Stimulated activated memory B cell treated with anti-CD40 and anti-IgM and Interleukin-4, amounts not matched to agents 10 μg/mL and 1 μg/mL and 100 μg/mL, for 72 hours (primary cell): ENCODE measurements around the gene CSRP1.
"Not testable (repeated sequence)": the region's sequence is repeated elsewhere in the genome, so short reads cannot be mapped to it uniquely, and the experiment has no call there.

ENCODE experiments used
- ATAC-seq: fragments of 150-1000 bp; cut with Tn5 transposase; 2 replicates; pipeline ENCODE4 v1.10.0; 2021
- H3K27ac Mint-ChIP-seq: one replicate; pipeline ENCODE4 v1.8.0; 2022; ENCODE audit warnings: mild to moderate bottlenecking, mixed read lengths
- H3K27me3 Mint-ChIP-seq: one replicate; pipeline ENCODE4 v1.8.0; 2022; ENCODE audit warnings: mixed read lengths
- H3K36me3 Mint-ChIP-seq: one replicate; pipeline ENCODE4 v1.8.0; 2022; ENCODE audit warnings: mixed read lengths
- H3K4me1 Mint-ChIP-seq: one replicate; pipeline ENCODE4 v1.8.0; 2022; ENCODE audit warnings: mixed read lengths
- H3K4me3 Mint-ChIP-seq: one replicate; pipeline ENCODE4 v1.8.0; 2022; ENCODE audit warnings: mild to moderate bottlenecking, moderate library complexity, mixed read lengths
- H3K9me3 Mint-ChIP-seq: one replicate; pipeline ENCODE4 v1.8.0; 2022; ENCODE audit warnings: mixed read lengths

The CSRP1 gene

GRCh38 chr1:201528631-201529252, 21.8 kb upstream of the CSRP1 start:
- Mint-ChIP-seq H3K27ac (no peak overlapping the region), H3K4me1 (peaks cover 12% of the 10 kb centered on the region), H3K27me3 (no peaks in the 10 kb centered on the region), H3K4me3 (no peak overlapping the region), H3K36me3 (peaks cover 70% of the 10 kb centered on the region), H3K9me3 (no peaks in the 10 kb centered on the region)
- no peak for ATAC-seq

DNA sequence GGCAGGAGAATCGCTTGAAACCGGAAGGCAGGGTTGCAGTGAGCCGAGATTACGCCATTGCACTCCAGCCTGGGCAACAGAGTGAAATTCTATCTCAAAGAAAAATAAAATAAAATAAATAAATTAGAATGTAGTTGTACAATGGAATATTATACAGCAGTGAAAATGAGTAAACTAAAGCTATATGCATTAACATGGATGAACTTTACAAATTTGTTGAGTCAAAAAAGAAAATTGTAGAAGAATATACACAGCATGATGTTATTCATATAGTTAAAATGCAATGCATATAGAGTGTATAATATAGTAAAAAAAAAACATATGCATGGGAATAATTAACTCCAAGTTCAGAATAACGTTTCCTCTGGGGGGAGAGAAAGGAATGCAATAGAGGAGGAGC, 21.0 kb upstream of the CSRP1 start:
- Mint-ChIP-seq H3K9me3 (no peaks in the 10 kb centered on the region), H3K27ac (no peak overlapping the region), H3K36me3 (peaks cover 67% of the 10 kb centered on the region), H3K4me3 (no peak overlapping the region), H3K27me3 (no peaks in the 10 kb centered on the region), H3K4me1 (peaks cover 12% of the 10 kb centered on the region)
- no peak for ATAC-seq

- H3K27me3 Mint-ChIP-seq = no peaks in the 10 kb centered on the region
- no peak for ATAC-seq
- no peaks in the 10 kb centered on the region for H3K9me3 Mint-ChIP-seq
- peaks cover 7% of the 10 kb centered on the region for H3K4me1 Mint-ChIP-seq
- H3K4me3 Mint-ChIP-seq = no peak overlapping the region
- no peak overlapping the region for H3K27ac Mint-ChIP-seq
- H3K36me3 Mint-ChIP-seq = peaks cover 70% of the 10 kb centered on the region
Observed at GRCh38 chr1:201525193-201525778, 18.4 kb upstream of the CSRP1 start.

- H3K27me3 Mint-ChIP-seq, H3K27ac Mint-ChIP-seq, H3K9me3 Mint-ChIP-seq, ATAC-seq, H3K4me3 Mint-ChIP-seq, H3K4me1 Mint-ChIP-seq: not testable (repeated sequence)
- H3K36me3 Mint-ChIP-seq = peaks cover 45% of the 10 kb centered on the region
Observed at GRCh38 chr1:201520046-201520575, 13.2 kb upstream of the CSRP1 start.

DNA sequence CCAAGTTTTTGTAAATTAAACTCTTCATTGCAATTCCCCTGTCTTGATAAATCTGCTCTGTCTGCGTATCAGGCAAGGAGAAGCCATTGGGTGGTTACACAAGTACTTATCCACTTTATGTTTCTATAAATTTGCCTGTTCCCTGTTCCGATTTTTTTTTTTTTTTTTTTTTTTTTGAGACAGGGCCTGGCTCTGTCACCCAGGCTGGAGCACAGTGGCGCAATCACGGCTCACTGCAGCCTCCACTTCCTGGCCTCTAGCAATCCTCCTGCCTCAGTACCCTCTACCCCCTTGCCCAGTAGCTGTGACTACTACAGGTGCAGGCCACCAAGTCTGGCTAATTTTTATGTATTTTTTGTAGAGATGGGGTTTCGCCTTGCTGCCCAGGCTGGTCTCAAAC, 11.1 kb upstream of the CSRP1 start:
- Mint-ChIP-seq H3K36me3 (peaks cover 42% of the 10 kb centered on the region), H3K9me3 (no peaks in the 10 kb centered on the region), H3K4me3 (no peak overlapping the region), H3K4me1 (no peaks in the 10 kb centered on the region), H3K27ac (no peak overlapping the region), H3K27me3 (no peaks in the 10 kb centered on the region)
- no peak for ATAC-seq

- ATAC-seq = no peak
- no peak overlapping the region for H3K4me3 Mint-ChIP-seq
- H3K27ac Mint-ChIP-seq = no peak overlapping the region
- no peaks in the 10 kb centered on the region for H3K27me3 Mint-ChIP-seq
- H3K4me1 Mint-ChIP-seq = peaks cover 3% of the 10 kb centered on the region
- H3K9me3 Mint-ChIP-seq = no peaks in the 10 kb centered on the region
- H3K36me3 Mint-ChIP-seq = peaks cover 39% of the 10 kb centered on the region
Observed at GRCh38 chr1:201517631-201518030, 10.7 kb upstream of the CSRP1 start.

DNA sequence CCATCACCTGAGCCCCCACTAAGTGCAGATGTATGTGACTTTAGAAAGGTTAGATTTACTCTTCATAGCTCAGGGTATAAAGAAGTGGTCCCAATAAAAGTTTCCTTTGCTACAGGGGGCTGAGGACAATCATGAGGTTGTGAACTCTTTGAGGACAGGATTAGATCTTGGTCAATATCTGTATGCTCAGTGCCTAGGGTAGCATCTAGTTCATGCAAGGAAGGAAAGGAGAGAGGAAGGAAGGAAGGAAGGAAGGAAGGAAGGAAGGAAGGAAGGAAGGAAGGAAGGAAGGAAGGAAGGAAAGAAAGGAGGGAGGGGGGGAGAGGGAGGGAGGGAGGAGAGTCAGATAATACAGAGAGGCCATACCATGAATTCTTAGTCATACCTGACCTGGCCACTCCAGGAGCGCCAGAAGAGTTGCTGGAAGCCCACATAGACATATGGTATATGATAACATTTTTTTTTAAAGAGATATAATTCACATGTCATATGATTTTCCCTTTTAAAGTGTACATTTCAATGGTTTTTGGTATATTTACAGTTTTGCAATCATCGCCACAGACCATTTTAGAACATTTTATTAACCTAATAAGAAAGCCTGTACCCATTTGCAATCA, 9.7 kb upstream of the CSRP1 start:
- Mint-ChIP-seq H3K27me3 (no peaks in the 10 kb centered on the region), H3K27ac (no peak overlapping the region), H3K4me1 (peaks cover 13% of the 10 kb centered on the region)

GRCh38 chr1:201515895-201516294, 9.0 kb upstream of the CSRP1 start:
- Mint-ChIP-seq H3K27ac (no peak overlapping the region), H3K27me3 (no peaks in the 10 kb centered on the region), H3K4me1 (peaks cover 16% of the 10 kb centered on the region), H3K4me3 (no peak overlapping the region), H3K9me3 (no peaks in the 10 kb centered on the region), H3K36me3 (peaks cover 25% of the 10 kb centered on the region)
- ATAC-seq = no peak

More for the DNA sequence above, 9.7 kb upstream of the CSRP1 start:
- Mint-ChIP-seq H3K9me3 (no peaks in the 10 kb centered on the region), H3K4me3 (no peak overlapping the region), H3K36me3 (peaks cover 29% of the 10 kb centered on the region)
- no peak for ATAC-seq

- H3K4me3 Mint-ChIP-seq = no peak overlapping the region
- no peak overlapping the region for H3K27ac Mint-ChIP-seq
- no peaks in the 10 kb centered on the region for H3K27me3 Mint-ChIP-seq
Observed at GRCh38 chr1:201515062-201515750, 8.3 kb upstream of the CSRP1 start.

GRCh38 chr1:201514466-201514865, 7.5 kb upstream of the CSRP1 start:
- peaks cover 22% of the 10 kb centered on the region for H3K4me1 Mint-ChIP-seq
- ATAC-seq = no peak
- peaks cover 24% of the 10 kb centered on the region for H3K36me3 Mint-ChIP-seq
- no peaks in the 10 kb centered on the region for H3K27me3 Mint-ChIP-seq
- H3K4me3 Mint-ChIP-seq = no peak overlapping the region
- H3K9me3 Mint-ChIP-seq = no peaks in the 10 kb centered on the region
- H3K27ac Mint-ChIP-seq = no peak overlapping the region

More at GRCh38 chr1:201515062-201515750, 8.3 kb upstream of the CSRP1 start:
- H3K36me3 Mint-ChIP-seq = peaks cover 22% of the 10 kb centered on the region
- no peak for ATAC-seq
- H3K4me1 Mint-ChIP-seq = peaks cover 17% of the 10 kb centered on the region
- H3K9me3 Mint-ChIP-seq = no peaks in the 10 kb centered on the region

DNA sequence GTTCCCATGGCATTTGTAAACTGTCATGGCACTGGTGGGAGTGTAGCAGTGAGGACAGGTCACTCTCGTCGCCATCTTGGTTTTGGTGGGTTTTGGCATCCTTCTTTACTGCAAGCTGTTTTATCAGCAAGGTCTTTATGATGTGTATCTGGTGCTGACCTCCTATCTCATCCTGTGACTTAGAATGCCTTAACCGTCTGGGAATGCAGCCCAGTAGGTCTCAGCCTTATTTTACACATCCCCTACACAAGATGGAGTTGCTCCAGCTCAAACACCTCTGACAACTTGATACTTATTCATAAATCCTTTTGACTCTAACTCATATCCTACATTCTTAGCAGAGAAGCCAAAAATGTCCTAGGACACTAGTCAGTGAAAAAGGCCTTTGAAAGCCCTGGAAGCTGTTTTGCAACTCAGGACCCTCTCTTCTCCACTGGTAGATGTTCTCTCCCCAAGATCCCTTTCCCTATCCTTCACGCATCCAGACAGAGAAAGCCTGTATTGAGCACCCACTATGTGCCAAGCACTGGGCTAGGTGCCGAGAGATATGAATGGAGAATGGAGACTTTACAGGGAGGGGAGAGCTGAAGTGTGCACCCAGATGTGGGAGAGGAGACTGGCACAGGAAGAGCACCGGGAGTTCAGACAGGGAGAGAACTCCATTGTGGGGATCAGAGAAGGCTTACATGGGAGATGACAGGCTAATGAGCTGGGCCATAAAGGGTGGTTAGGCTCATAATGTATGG, 6.7 kb upstream of the CSRP1 start:
- H3K36me3 Mint-ChIP-seq = peaks cover 24% of the 10 kb centered on the region
- H3K9me3 Mint-ChIP-seq = no peaks in the 10 kb centered on the region
- no peak for ATAC-seq
- H3K4me3 Mint-ChIP-seq = no peak overlapping the region
- no peak overlapping the region for H3K27ac Mint-ChIP-seq
- H3K27me3 Mint-ChIP-seq = no peaks in the 10 kb centered on the region
- H3K4me1 Mint-ChIP-seq = peaks cover 22% of the 10 kb centered on the region

DNA sequence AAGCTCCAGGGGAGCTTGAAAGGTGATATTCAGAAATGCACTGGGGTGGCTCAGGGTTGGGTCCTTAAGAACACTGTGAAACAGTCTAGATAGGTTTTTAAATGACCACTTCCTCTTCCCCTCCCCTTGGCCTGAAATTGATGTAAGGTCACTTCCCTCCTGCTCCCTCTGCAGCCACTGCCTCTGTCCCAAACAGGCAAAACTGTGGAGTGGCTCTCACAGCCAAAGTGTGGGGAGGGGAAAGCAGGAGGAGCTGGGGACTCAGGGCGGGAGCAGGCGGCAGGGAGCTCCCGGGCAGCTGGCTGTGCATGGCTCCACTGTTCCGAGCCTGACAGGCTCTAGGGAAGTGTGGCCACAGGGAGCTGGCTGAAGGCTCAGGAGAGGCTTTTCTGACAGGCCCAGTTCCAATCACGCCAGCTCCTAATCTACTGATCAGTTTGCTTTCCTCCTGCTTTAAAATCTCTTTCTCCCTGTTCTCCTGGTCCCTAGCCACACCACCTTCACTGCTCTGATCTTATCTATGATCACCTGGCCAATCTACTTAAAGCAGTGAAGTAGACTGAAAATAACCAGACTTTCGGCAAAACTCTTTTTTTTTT, 5.1 kb upstream of the CSRP1 start:
- ATAC-seq = peak; percentile 20

DNA sequence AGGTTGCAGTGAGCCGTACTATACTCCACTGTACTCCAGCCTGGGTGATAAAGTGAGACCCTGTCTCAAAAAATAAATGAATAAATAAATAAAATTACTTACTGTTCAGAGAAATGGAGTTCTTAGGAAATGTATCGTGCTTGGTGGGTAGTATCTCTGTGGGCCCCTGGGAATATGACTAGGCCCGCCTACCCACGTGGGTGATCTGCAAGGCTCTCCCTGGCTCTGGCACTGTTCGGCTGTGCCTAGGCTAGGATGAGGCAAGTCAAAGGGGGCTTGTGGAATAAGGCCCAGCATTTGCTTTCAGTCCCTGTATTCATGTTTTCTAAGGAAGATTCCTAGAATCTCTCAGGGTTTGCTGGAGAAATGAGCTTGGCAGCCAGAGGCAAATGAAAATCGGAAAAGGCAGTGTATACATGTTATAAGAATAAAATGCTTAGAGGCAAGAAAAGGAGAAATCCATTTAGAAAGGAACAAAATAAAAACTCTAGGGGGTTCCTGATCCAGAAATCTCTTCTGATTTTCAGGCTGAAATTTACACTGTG, 4.5 kb upstream of the CSRP1 start:
- H3K36me3 Mint-ChIP-seq = peaks cover 16% of the 10 kb centered on the region
- ATAC-seq = no peak
- no peak overlapping the region for H3K27ac Mint-ChIP-seq
- H3K27me3 Mint-ChIP-seq = no peaks in the 10 kb centered on the region
- H3K4me1 Mint-ChIP-seq = peaks cover 33% of the 10 kb centered on the region
- no peaks in the 10 kb centered on the region for H3K9me3 Mint-ChIP-seq
- no peak overlapping the region for H3K4me3 Mint-ChIP-seq

More for the DNA sequence above, 5.1 kb upstream of the CSRP1 start:
- peak overlapping the region; percentile 9 for H3K4me3 Mint-ChIP-seq
- H3K27me3 Mint-ChIP-seq = no peaks in the 10 kb centered on the region
- peaks cover 16% of the 10 kb centered on the region for H3K36me3 Mint-ChIP-seq
- peaks cover 31% of the 10 kb centered on the region for H3K4me1 Mint-ChIP-seq
- no peaks in the 10 kb centered on the region for H3K9me3 Mint-ChIP-seq
- no peak overlapping the region for H3K27ac Mint-ChIP-seq

- Mint-ChIP-seq H3K4me3 (no peak overlapping the region), H3K27me3 (no peaks in the 10 kb centered on the region), H3K9me3 (no peaks in the 10 kb centered on the region), H3K4me1 (peaks cover 41% of the 10 kb centered on the region), H3K36me3 (peaks cover 16% of the 10 kb centered on the region), H3K27ac (no peak overlapping the region)
- no peak for ATAC-seq
Observed at GRCh38 chr1:201510734-201511133, 3.8 kb upstream of the CSRP1 start.
